Stimulated activated CD4-positive, alpha-beta T cell treated with anti-CD3 and anti-CD28 coated beads, Interleukin-1b, Interleukin-23, amount 100 ng/mL, for 24 hours (primary cell): Measurements from ENCODE around the gene SCAP.

Experiments
- DNase-seq, 4 experiments: peaks; one replicate each; pipeline ENCODE4 v3.0.0-alpha.2; 2020; ENCODE audit warnings: low read depth in 4 of 4, low spot score in 1 of 4

Gene SCAP

GRCh38 chr3:47414666-47415587 lies 60.8 kb downstream of the SCAP start:
- DNase-seq = no peak

- no peak for DNase-seq
These were observed 61.6 kb downstream of the SCAP start for GRCh38 chr3:47414161-47414564.

- no peak for DNase-seq
These were observed 62.0 kb downstream of the SCAP start for GRCh38 chr3:47413751-47414150.

GRCh38 chr3:47412842-47413520 lies 62.8 kb downstream of the SCAP start:
- DNase-seq = no peak

- DNase-seq = no peak
These were observed 63.3 kb downstream of the SCAP start for GRCh38 chr3:47412453-47412756.

- no peak for DNase-seq
These were observed 63.9 kb downstream of the SCAP start for GRCh38 chr3:47411696-47412452.

GRCh38 chr3:47410801-47411646 lies 64.7 kb downstream of the SCAP start:
- DNase-seq = no peak

- no peak for DNase-seq
These were observed 65.4 kb downstream of the SCAP start for GRCh38 chr3:47410417-47410720.

- DNase-seq = no peak
These were observed 65.9 kb downstream of the SCAP start for GRCh38 chr3:47409688-47410416.

- DNase-seq = no peak
These were observed 66.5 kb downstream of the SCAP start for GRCh38 chr3:47409284-47409683.

GRCh38 chr3:47408839-47409229 lies 66.9 kb downstream of the SCAP start:
- DNase-seq = no peak

GRCh38 chr3:47407896-47408838 lies 67.6 kb downstream of the SCAP start:
- no peak for DNase-seq

GRCh38 chr3:47407237-47407636 lies 68.5 kb downstream of the SCAP start:
- no peak for DNase-seq

GRCh38 chr3:47406762-47407149 lies 69.0 kb downstream of the SCAP start:
- DNase-seq = no peak

GRCh38 chr3:47405820-47406761 lies 69.7 kb downstream of the SCAP start:
- no peak for DNase-seq

- no peak for DNase-seq
These were observed 70.6 kb downstream of the SCAP start for GRCh38 chr3:47404955-47405790.

GRCh38 chr3:47404431-47404876 lies 71.3 kb downstream of the SCAP start:
- DNase-seq = no peak
